ENCODE measurements around the gene ITIH4. TPM values are rescaled to one million over a fixed set of nuclear protein-coding genes. Genes with fewer than 3 reads are reported as not detected.
A peak's percentile ranks its signal among the peaks of the same experiment; 100 is the strongest.

ITIH4 gene
- total and polyA plus RNA-seq, 2 of the 13 experiments (the other 11 are each of a cell fraction or from before 2014, with no cell fraction given) = 2.7 to 5.3 TPM

DNA sequence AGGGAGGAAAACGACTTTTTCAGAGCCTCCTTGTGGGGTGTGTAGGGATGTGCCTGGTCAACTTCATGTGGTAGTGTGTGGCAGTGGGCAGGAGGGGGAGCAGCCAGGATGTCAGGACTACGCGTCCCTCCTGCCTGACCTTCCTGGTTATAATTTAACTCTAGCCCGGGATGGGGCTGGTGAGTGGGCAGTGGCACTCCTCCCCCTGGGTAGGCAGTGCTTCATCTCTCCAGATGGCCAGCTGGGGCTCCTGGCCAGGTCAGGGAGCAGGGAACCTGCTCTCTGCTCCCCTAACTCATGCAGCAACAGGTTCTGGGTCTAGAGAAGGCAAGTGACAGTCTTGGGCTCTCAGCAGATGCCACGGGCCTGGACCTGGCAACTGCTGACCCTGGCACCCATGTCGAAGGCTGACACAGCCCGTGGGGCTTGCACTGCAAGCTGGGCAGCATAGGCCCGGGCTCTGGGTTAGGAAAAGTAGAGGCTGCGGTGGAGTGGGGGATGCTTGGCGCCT, 2.6 kb downstream of the ITIH4 start (continued):
- no peak for TF ChIP-seq MEIS2 (CRISPR knock-in tag; IDR thresholded peaks at IDR 0.05)
- no peak for TF ChIP-seq ZNF503 (CRISPR knock-in tag; IDR thresholded peaks at IDR 0.05)
- TF ChIP-seq ZSCAN20 (CRISPR knock-in tag; IDR thresholded peaks at IDR 0.05; ENCODE audit: borderline replicate concordance) = no peak
- TF ChIP-seq KLF11 (CRISPR knock-in tag; IDR thresholded peaks at IDR 0.05) = no peak
- TF ChIP-seq AGO2 (optimal IDR thresholded peaks at IDR 0.05; ENCODE audit: low read depth, low read length) = no peak
- TF ChIP-seq ZNF251 (CRISPR knock-in tag; IDR thresholded peaks at IDR 0.05) = no peak
- no peak for TF ChIP-seq ZNF274 (CRISPR knock-in tag; IDR thresholded peaks at IDR 0.05)
- no peak for TF ChIP-seq MATR3 (CRISPR knock-in tag; IDR thresholded peaks at IDR 0.05)
- no peak; the same call in 1 of the 2 replicates for TF ChIP-seq TAF1 (CRISPR knock-in tag; IDR thresholded peaks at IDR 0.05)
- no peak for TF ChIP-seq TOE1 (CRISPR knock-in tag; IDR thresholded peaks at IDR 0.05)
- TF ChIP-seq TFE3 (CRISPR knock-in tag; IDR thresholded peaks at IDR 0.05) = no peak
- TF ChIP-seq KLF9 (CRISPR knock-in tag; IDR thresholded peaks at IDR 0.05; ENCODE audit: low read depth) = no peak
- no peak for TF ChIP-seq RAD51 (IDR thresholded peaks at IDR 0.05; ENCODE audit: borderline replicate concordance)
- TF ChIP-seq U2AF2 (IDR thresholded peaks at IDR 0.05; ENCODE audit: low read depth, low read length) = no peak
- TF ChIP-seq, protein P1, sequence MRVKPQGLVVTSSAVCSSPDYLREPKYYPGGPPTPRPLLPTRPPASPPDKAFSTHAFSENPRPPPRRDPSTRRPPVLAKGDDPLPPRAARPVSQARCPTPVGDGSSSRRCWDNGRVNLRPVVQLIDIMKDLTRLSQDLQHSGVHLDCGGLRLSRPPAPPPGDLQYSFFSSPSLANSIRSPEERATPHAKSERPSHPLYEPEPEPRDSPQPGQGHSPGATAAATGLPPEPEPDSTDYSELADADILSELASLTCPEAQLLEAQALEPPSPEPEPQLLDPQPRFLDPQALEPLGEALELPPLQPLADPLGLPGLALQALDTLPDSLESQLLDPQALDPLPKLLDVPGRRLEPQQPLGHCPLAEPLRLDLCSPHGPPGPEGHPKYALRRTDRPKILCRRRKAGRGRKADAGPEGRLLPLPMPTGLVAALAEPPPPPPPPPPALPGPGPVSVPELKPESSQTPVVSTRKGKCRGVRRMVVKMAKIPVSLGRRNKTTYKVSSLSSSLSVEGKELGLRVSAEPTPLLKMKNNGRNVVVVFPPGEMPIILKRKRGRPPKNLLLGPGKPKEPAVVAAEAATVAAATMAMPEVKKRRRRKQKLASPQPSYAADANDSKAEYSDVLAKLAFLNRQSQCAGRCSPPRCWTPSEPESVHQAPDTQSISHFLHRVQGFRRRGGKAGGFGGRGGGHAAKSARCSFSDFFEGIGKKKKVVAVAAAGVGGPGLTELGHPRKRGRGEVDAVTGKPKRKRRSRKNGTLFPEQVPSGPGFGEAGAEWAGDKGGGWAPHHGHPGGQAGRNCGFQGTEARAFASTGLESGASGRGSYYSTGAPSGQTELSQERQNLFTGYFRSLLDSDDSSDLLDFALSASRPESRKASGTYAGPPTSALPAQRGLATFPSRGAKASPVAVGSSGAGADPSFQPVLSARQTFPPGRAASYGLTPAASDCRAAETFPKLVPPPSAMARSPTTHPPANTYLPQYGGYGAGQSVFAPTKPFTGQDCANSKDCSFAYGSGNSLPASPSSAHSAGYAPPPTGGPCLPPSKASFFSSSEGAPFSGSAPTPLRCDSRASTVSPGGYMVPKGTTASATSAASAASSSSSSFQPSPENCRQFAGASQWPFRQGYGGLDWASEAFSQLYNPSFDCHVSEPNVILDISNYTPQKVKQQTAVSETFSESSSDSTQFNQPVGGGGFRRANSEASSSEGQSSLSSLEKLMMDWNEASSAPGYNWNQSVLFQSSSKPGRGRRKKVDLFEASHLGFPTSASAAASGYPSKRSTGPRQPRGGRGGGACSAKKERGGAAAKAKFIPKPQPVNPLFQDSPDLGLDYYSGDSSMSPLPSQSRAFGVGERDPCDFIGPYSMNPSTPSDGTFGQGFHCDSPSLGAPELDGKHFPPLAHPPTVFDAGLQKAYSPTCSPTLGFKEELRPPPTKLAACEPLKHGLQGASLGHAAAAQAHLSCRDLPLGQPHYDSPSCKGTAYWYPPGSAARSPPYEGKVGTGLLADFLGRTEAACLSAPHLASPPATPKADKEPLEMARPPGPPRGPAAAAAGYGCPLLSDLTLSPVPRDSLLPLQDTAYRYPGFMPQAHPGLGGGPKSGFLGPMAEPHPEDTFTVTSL (CRISPR knock-in tag; IDR thresholded peaks at IDR 0.05; ENCODE audit: borderline replicate concordance) = no peak
- no peak for TF ChIP-seq ZNF7 (CRISPR knock-in tag; IDR thresholded peaks at IDR 0.05)
- no peak for TF ChIP-seq GABPB1 (CRISPR knock-in tag; IDR thresholded peaks at IDR 0.05)
- TF ChIP-seq, protein P2, sequence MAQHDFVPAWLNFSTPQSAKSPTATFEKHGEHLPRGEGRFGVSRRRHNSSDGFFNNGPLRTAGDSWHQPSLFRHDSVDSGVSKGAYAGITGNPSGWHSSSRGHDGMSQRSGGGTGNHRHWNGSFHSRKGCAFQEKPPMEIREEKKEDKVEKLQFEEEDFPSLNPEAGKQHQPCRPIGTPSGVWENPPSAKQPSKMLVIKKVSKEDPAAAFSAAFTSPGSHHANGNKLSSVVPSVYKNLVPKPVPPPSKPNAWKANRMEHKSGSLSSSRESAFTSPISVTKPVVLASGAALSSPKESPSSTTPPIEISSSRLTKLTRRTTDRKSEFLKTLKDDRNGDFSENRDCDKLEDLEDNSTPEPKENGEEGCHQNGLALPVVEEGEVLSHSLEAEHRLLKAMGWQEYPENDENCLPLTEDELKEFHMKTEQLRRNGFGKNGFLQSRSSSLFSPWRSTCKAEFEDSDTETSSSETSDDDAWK (CRISPR knock-in tag; IDR thresholded peaks at IDR 0.05) = no peak
- no peak for TF ChIP-seq KDM5B (CRISPR knock-in tag; IDR thresholded peaks at IDR 0.05; ENCODE audit: borderline replicate concordance)
- TF ChIP-seq, protein P3, sequence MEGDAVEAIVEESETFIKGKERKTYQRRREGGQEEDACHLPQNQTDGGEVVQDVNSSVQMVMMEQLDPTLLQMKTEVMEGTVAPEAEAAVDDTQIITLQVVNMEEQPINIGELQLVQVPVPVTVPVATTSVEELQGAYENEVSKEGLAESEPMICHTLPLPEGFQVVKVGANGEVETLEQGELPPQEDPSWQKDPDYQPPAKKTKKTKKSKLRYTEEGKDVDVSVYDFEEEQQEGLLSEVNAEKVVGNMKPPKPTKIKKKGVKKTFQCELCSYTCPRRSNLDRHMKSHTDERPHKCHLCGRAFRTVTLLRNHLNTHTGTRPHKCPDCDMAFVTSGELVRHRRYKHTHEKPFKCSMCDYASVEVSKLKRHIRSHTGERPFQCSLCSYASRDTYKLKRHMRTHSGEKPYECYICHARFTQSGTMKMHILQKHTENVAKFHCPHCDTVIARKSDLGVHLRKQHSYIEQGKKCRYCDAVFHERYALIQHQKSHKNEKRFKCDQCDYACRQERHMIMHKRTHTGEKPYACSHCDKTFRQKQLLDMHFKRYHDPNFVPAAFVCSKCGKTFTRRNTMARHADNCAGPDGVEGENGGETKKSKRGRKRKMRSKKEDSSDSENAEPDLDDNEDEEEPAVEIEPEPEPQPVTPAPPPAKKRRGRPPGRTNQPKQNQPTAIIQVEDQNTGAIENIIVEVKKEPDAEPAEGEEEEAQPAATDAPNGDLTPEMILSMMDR (CRISPR knock-in tag; IDR thresholded peaks at IDR 0.05) = peak; percentile 76

All from HepG2 (cell line).